Endodermal cell (in vitro differentiated cells): ENCODE measurements around the gene GPT2. TPM values are rescaled to one million over a fixed set of nuclear protein-coding genes. Genes with fewer than 3 reads are reported as not detected.

Experiments
- DNase-seq: peaks from one replicate; pipeline ENCODE4 v3.0.0-alpha.2; 2017
- H3K27ac ChIP-seq: 2 replicates; pipeline ENCODE4 v1.5.1; 2013; ENCODE audit warnings: mild to moderate bottlenecking, low read depth, low read length, moderate library complexity
- H3K27me3 ChIP-seq: 2 replicates; pipeline ENCODE4 v1.6.1; 2013; ENCODE audit warnings: mild to moderate bottlenecking, low read length, moderate library complexity; ENCODE audit not compliant: insufficient read depth, control insufficient read depth, poor library complexity, severe bottlenecking
- H3K36me3 ChIP-seq: 2 replicates; pipeline ENCODE4 v1.7.0; 2013; ENCODE audit warnings: mild to moderate bottlenecking, low read length, moderate library complexity; ENCODE audit not compliant: control insufficient read depth, insufficient read depth
- H3K4me1 ChIP-seq: one replicate; pipeline ENCODE4 v1.7.0; 2013; ENCODE audit warnings: low read length; ENCODE audit not compliant: control insufficient read depth, insufficient read depth
- H3K4me3 ChIP-seq: 2 replicates; pipeline ENCODE4 v1.5.1; 2013; ENCODE audit warnings: mild to moderate bottlenecking, low read length, moderate library complexity
- H3K9ac ChIP-seq: 2 replicates; pipeline ENCODE4 v1.6.1; 2013; ENCODE audit warnings: mild to moderate bottlenecking, low read length, moderate library complexity; ENCODE audit not compliant: poor library complexity, severe bottlenecking; ENCODE audit errors: extremely low read depth
- H3K9me3 ChIP-seq: 2 replicates; pipeline ENCODE4 v1.6.1; 2013; ENCODE audit warnings: mild to moderate bottlenecking, low read length, moderate library complexity; ENCODE audit not compliant: control insufficient read depth
- H3K27ac Mint-ChIP-seq: 2 replicates; pipeline ENCODE4 v1.8.0; 2020; ENCODE audit warnings: mixed read lengths
- H3K27me3 Mint-ChIP-seq: 2 replicates; pipeline ENCODE4 v1.8.0; 2021; ENCODE audit warnings: mild to moderate bottlenecking, mixed read lengths; ENCODE audit not compliant: insufficient read depth
- H3K36me3 Mint-ChIP-seq: 2 replicates; pipeline ENCODE4 v1.8.0; 2020; ENCODE audit warnings: low read depth, mixed read lengths
- H3K4me1 Mint-ChIP-seq: 2 replicates; pipeline ENCODE4 v1.8.0; 2020; ENCODE audit warnings: mixed read lengths
- H3K4me3 Mint-ChIP-seq: 2 replicates; pipeline ENCODE4 v1.8.0; 2020; ENCODE audit warnings: mild to moderate bottlenecking, moderate library complexity, mixed read lengths
- H3K9me3 Mint-ChIP-seq: 2 replicates; pipeline ENCODE4 v1.8.0; 2020; ENCODE audit warnings: mild to moderate bottlenecking, mixed read lengths
- WGBS, 2 experiments: methylation state at CpG; one replicate each; pipeline versions ENCODE4 v1.1.5 to v1.1.7; 2013; ENCODE audit warnings: missing lambda C conversion rate in 2 of 2, mixed read lengths in 1 of 2; ENCODE audit not compliant: insufficient coverage in 1 of 2, insufficient read length in 1 of 2; 5-methylcytosine and 5-hydroxymethylcytosine counted together
- total RNA-seq, 2 donors: library from RNA; stranded (reverse); fragmentation: NEBNext Ultra II Directional in 1 of 2; extraction: Animal tissue kit (Norgen Biotek cat#: 25700) in 1 of 2; gene quantifications; 2 replicates in 1 of 2; 3 replicates in 1 of 2; pipeline ENCODE4 v1.2.1, GENCODE V29; 2021
- TF ChIP-seq, protein P1 (sequence below): fragments of 200-600 bp; sonication (generic); conservative IDR thresholded peaks from 2 replicates; pipeline ENCODE4 v1.5.0; 2021; ENCODE audit warnings: antibody characterized with exemption, mild to moderate bottlenecking

The GPT2 gene
- total RNA-seq, 2 donors from 2014 or later = 44.1 to 65.5 TPM

DNA sequence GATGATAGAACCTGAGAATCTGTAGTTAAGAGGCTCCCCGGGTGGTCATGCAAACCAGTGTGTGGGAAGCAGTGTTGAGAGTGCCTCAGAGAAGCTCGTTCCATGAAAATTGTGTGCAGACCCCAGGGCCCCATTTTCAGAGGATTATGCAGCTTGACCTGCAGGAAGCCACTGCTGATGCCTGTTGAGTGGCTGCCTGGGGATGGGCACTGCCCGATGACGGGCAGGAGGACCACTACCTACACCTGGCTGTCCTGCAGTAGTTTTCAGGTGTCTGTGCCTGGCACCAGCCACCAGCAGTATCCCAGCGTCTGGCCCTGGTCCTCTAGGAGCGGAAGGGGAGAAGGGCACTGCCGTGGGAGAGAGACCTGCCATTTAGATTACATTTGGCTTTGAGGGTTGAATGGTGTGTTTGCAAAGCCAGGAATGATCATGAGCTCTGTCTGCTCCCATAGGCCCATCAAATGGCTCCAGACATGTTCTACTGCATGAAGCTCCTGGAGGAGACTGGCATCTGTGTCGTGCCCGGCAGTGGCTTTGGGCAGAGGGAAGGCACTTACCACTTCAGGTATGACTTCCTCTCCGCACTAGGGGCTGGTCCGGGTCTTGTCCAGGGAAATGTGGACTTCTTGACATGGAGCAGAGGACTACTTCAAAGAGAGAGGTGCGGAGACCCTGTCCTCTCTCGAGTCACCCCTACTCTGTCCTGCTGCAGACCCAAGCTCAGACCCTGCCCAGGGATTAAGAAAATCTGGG lies 42.5 kb downstream of the GPT2 start:
- WGBS, 2 experiments = 93 to 96% methylated on average over 12 to 13 of the region's 13 CpGs
- Histone ChIP-seq H3K4me1 (no peaks in the 10 kb centered on the region), H3K27me3 (no peaks in the 10 kb centered on the region), H3K9ac (no peak overlapping the region), H3K36me3 (peaks cover 77% of the 10 kb centered on the region), H3K9me3 (no peaks in the 10 kb centered on the region), H3K4me3 (no peak overlapping the region), H3K27ac (no peak overlapping the region)
- Mint-ChIP-seq H3K36me3 (peaks cover 64% of the 10 kb centered on the region), H3K9me3 (no peaks in the 10 kb centered on the region), H3K27me3 (no peaks in the 10 kb centered on the region), H3K4me3 (no peak overlapping the region), H3K27ac (no peak overlapping the region), H3K4me1 (no peaks in the 10 kb centered on the region)
- DNase-seq = peak; percentile 59
- TF ChIP-seq, protein P1, sequence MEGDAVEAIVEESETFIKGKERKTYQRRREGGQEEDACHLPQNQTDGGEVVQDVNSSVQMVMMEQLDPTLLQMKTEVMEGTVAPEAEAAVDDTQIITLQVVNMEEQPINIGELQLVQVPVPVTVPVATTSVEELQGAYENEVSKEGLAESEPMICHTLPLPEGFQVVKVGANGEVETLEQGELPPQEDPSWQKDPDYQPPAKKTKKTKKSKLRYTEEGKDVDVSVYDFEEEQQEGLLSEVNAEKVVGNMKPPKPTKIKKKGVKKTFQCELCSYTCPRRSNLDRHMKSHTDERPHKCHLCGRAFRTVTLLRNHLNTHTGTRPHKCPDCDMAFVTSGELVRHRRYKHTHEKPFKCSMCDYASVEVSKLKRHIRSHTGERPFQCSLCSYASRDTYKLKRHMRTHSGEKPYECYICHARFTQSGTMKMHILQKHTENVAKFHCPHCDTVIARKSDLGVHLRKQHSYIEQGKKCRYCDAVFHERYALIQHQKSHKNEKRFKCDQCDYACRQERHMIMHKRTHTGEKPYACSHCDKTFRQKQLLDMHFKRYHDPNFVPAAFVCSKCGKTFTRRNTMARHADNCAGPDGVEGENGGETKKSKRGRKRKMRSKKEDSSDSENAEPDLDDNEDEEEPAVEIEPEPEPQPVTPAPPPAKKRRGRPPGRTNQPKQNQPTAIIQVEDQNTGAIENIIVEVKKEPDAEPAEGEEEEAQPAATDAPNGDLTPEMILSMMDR = no peak

DNA sequence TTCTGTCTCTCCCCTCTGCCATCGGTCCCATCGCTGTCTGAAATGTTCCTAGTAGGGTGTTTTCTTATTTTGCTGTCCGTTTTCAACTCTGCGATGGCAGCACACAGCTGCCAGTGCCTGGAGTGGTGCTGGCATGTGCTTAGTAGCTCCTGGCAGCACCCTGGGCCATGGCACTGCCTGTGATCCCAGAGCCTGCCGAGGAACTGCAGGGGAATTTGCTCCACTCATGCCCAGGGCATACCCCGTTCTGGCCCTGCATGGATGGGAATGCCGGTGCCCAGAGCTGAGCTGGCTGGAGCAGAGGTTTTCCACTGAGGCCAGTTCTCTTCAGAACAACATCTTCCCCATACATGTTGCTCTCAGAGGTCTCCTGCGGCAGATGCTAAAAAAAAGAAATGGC lies 43.1 kb downstream of the GPT2 start:
- no peaks in the 10 kb centered on the region for H3K4me1 Mint-ChIP-seq

DNA sequence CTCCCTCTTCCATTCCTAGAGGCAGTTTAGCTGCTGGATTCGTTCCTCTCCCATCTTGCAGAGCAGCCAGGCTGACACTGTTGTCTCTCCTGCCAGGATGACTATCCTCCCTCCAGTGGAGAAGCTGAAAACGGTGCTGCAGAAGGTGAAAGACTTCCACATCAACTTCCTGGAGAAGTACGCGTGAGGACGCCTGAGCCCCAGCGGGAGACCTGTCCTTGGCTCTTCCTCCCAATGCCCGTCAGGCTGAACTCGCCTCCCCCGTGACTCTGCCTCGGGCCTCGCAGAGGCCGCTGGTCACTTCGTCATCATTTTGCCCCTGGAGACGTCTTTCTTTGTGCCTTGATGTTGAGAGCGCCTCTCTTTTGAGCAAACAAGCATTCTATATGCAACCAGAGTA lies 44.6 kb downstream of the GPT2 start:
- no peaks in the 10 kb centered on the region for H3K27me3 Mint-ChIP-seq
- H3K27ac Mint-ChIP-seq = no peak overlapping the region
- peaks cover 63% of the 10 kb centered on the region for H3K36me3 ChIP-seq

More for the DNA sequence above, 43.1 kb downstream of the GPT2 start:
- Histone ChIP-seq H3K36me3 (peaks cover 70% of the 10 kb centered on the region), H3K4me3 (no peak overlapping the region), H3K9me3 (no peaks in the 10 kb centered on the region), H3K4me1 (no peaks in the 10 kb centered on the region), H3K9ac (no peak overlapping the region), H3K27me3 (no peaks in the 10 kb centered on the region), H3K27ac (no peak overlapping the region)
- 85 to 96% methylated on average over 2 to 8 of the region's 8 CpGs for WGBS, 2 experiments
- TF ChIP-seq, protein P1 = no peak
- no peaks in the 10 kb centered on the region for H3K27me3 Mint-ChIP-seq
- H3K36me3 Mint-ChIP-seq = peaks cover 59% of the 10 kb centered on the region
- H3K9me3 Mint-ChIP-seq = no peaks in the 10 kb centered on the region
- DNase-seq = no peak
- H3K4me3 Mint-ChIP-seq = no peak overlapping the region
- no peak overlapping the region for H3K27ac Mint-ChIP-seq

More for the DNA sequence above, 44.6 kb downstream of the GPT2 start:
- DNase-seq = peak; percentile 61
- no peaks in the 10 kb centered on the region for H3K9me3 ChIP-seq
- WGBS, 2 experiments = 91% methylated on average over 13 to 15 of the region's 15 CpGs
- Mint-ChIP-seq H3K4me3 (no peak overlapping the region), H3K4me1 (no peaks in the 10 kb centered on the region), H3K9me3 (peaks cover 6% of the 10 kb centered on the region), H3K36me3 (peaks cover 46% of the 10 kb centered on the region)
- H3K27ac ChIP-seq = no peak overlapping the region
- no peak overlapping the region for H3K4me3 ChIP-seq
- no peaks in the 10 kb centered on the region for H3K27me3 ChIP-seq
- TF ChIP-seq, protein P1 = no peak
- H3K9ac ChIP-seq = no peak overlapping the region
- H3K4me1 ChIP-seq = no peaks in the 10 kb centered on the region
